ENCODE measurements around the gene CELA1.

GRCh38 chr12:51362747-51363342, 16.4 kb upstream of the CELA1 start:
- TF ChIP-seq CTCF (IDR thresholded peaks at IDR 0.05) = no peak
- TF ChIP-seq POLR2A (IDR thresholded peaks at IDR 0.05) = no peak

Measured in uterus (tissue), 2 donors.